ACC112 (cell line): Measurements from ENCODE around the gene MRPS9.

Source experiments
- H2AFZ ChIP-seq: fragments of 200-600 bp; sonication (generic); one replicate; pipeline ENCODE4 v1.6.0; 2017; ENCODE audit warnings: antibody characterized with exemption, low read length; ENCODE audit not compliant: unreplicated experiment
- H3K27ac ChIP-seq: fragments of 200-600 bp; sonication (generic); 2 replicates; pipeline ENCODE4 v1.5.1; 2014; ENCODE audit warnings: low read depth, mild to moderate bottlenecking, antibody characterized with exemption, low read length, moderate library complexity
- H3K27me3 ChIP-seq: fragments of 200-600 bp; sonication (generic); 2 replicates; pipeline ENCODE4 v1.6.1; 2014; ENCODE audit warnings: mild to moderate bottlenecking, antibody characterized with exemption, low read length, moderate library complexity, mixed read lengths; ENCODE audit not compliant: insufficient read depth
- H3K36me3 ChIP-seq: fragments of 200-600 bp; sonication (generic); 2 replicates; pipeline ENCODE4 v1.6.1; 2016; ENCODE audit warnings: mild to moderate bottlenecking, antibody characterized with exemption, low read length, moderate library complexity, mixed read lengths; ENCODE audit not compliant: insufficient read depth
- H3K4me1 ChIP-seq: fragments of 200-600 bp; sonication (generic); one replicate; pipeline ENCODE4 v1.6.1; 2016; ENCODE audit warnings: low read length, mixed read lengths; ENCODE audit not compliant: insufficient read depth, unreplicated experiment, control insufficient read depth
- H3K4me3 ChIP-seq: fragments of 200-600 bp; sonication (generic); 2 replicates; pipeline ENCODE4 v1.5.1; 2014; ENCODE audit warnings: mild to moderate bottlenecking, low read depth, low read length
- H3K79me2 ChIP-seq: fragments of 200-600 bp; sonication (generic); one replicate; pipeline ENCODE4 v1.6.0; 2016; ENCODE audit warnings: low read length; ENCODE audit not compliant: control insufficient read depth, unreplicated experiment, insufficient read depth

MRPS9 gene

DNA sequence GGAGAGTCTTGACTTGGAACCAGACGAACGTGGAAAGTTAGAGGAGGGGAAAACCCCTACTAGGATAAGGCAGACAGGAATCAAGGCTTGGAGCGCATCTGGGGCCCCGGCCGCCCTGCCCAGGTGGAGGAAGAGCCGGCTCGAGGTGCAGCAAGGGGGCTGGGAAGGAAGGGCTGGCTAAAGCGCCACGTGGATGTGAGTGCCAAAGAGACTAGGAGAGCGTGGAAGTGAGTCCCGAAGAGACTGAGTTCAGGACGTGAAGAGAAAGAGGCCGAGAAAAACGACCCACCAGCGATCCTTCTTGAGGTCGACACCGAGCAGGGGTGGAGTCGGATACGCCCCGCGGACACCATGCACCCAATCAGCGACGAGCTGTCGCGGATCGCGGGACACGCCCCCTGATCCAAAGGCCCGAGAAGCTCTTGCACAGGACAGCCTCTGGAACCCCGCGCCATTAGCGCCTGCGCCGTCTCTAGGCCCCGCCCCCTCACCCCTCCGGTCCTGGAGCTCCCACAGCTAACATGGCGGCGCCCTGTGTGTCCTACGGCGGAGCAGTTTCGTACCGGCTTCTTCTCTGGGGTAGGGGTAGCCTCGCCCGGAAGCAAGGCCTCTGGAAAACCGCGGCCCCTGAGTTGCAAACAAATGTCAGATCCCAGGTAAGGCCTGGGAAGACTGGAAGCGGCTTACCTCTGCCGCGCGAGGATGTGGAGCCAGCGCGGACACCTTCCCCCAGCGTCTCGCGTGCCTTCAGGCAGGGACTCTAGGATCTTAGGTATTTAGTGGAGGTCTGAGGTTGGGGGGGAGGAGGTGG is at the start of gene MRPS9:
TSS of gene MRPS9 (plus strand) at position 498 of the 811 bp plus-strand sequence. CDS start at position 522, 24 bp downstream.
- Histone ChIP-seq H3K4me3 (peak within 1 kb of the TSS; percentile 95), H2AFZ (peak within 1 kb of the TSS; percentile 95), H3K27me3 (0 out of 2 replicates have a peak, but pooled peaks cover 2% of the 10 kb centered on the region), H3K36me3 (no peaks in the 10 kb centered on the region), H3K27ac (peak within 1 kb of the TSS; percentile 25; the same call in 1 of the 2 replicates), H3K79me2 (peaks cover 26% of the 10 kb centered on the region), H3K4me1 (peaks cover 4% of the 10 kb centered on the region)

DNA sequence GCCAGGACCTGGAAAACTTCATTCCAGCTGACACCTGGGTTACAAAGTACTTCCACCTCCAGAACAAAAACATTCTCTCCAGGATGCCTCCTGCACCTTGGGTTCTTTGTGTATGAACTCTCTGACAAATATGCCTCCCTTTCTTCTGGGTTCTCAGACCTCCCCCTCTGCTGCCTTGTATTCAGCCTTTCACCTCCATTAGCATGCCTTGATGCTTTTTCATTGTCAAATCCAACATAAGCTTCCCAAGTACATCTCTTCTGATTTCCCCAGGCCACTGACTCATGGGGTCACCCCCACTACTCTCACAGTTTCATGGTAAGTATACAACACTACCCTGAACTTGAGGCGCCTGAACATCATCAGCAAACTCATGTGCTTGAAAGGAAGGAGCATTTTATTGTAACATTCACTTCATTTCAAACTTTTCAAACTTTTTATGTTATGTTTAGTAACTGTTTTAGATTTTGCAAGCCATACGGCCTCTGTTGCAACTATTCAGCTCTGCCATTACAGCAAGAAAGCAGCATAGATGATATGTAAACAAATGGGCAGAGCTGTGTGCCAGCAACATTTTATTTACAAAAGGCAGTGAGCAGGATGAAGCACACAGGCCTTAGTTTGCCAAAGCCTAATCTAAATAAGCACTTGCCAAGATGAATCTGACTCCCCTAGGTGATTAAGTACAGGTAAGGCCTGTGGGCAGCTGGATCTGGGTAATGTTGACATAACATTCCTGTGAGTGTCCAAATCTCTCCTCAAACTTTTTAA is 32.5 kb upstream of the MRPS9 start:
- Histone ChIP-seq H3K79me2 (no peaks in the 10 kb centered on the region), H2AFZ (no peak overlapping the region), H3K36me3 (no peaks in the 10 kb centered on the region), H3K4me1 (no peaks in the 10 kb centered on the region), H3K4me3 (no peak overlapping the region), H3K27ac (no peak overlapping the region), H3K27me3 (peaks cover 27% of the 10 kb centered on the region)

DNA sequence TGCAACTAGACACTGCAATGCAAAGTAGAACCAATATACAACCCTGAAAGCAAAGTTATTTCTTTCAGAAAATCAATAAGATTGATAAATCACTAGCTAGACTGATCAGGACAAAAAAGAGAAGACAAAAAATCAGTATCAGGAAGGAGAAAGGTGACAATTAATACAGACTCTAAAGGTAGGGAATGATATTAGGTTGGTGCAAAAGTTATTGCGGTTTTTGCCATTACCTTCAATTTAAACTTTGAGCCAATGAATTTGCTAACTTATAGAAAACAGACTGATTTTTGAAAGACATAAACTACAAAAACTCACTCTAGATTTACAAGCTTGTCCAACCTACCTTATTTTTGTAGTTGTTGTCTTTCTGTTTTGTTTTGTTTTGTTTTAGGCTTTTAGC is 30.5 kb upstream of the MRPS9 start:
- Histone ChIP-seq H3K79me2 (no peaks in the 10 kb centered on the region), H2AFZ (no peak overlapping the region), H3K27ac (no peak overlapping the region), H3K4me3 (no peak overlapping the region), H3K27me3 (peaks cover 21% of the 10 kb centered on the region; the same call in 1 of the 2 replicates), H3K36me3 (no peaks in the 10 kb centered on the region), H3K4me1 (no peaks in the 10 kb centered on the region)

DNA sequence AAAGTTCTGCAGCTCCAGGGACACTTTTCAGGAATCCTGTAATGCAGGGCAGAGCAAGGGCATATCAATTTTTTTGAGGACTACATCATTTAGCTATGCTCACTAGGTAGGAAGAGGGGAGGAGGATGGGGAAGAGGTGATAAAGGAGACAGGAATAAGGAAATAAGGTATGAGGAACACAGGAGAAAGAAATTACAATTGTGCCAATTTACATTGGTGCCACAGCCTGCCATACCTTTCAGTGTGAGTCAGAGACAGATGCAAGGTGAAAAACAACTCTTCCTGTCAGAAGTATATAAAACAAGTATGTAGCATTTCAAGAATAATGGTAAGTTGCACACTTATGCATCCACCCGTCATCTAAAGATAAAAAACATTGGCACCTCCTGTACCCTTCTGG is 5.4 kb upstream of the MRPS9 start:
- Histone ChIP-seq H3K79me2 (no peaks in the 10 kb centered on the region), H3K4me1 (peaks cover 4% of the 10 kb centered on the region), H3K36me3 (no peaks in the 10 kb centered on the region), H2AFZ (no peak overlapping the region), H3K4me3 (no peak overlapping the region), H3K27ac (no peak overlapping the region), H3K27me3 (peaks cover 27% of the 10 kb centered on the region; the same call in 1 of the 2 replicates)

DNA sequence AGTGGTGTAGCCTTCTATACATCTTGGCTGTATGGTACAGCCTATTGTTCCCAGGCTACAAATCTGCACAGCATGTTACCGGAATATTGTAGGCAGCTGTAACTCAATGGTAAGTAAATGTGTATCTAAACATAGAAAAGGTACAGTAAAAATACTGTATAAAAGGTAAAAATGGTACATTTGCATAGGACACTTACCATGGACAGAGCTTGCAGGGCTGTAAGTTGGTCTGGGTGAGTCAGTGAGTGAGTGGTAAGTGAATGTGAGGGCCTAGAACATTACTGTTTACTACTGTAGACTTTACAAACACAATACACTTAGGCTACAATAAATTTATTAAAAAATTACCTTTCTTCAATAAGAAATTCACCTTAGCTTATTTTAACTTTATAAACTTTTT is 3.7 kb upstream of the MRPS9 start:
- Histone ChIP-seq H3K79me2 (peaks cover 9% of the 10 kb centered on the region), H3K4me3 (no peak overlapping the region), H2AFZ (no peak overlapping the region), H3K4me1 (peaks cover 4% of the 10 kb centered on the region), H3K36me3 (no peaks in the 10 kb centered on the region), H3K27me3 (peaks cover 21% of the 10 kb centered on the region; the same call in 1 of the 2 replicates), H3K27ac (no peak overlapping the region)

DNA sequence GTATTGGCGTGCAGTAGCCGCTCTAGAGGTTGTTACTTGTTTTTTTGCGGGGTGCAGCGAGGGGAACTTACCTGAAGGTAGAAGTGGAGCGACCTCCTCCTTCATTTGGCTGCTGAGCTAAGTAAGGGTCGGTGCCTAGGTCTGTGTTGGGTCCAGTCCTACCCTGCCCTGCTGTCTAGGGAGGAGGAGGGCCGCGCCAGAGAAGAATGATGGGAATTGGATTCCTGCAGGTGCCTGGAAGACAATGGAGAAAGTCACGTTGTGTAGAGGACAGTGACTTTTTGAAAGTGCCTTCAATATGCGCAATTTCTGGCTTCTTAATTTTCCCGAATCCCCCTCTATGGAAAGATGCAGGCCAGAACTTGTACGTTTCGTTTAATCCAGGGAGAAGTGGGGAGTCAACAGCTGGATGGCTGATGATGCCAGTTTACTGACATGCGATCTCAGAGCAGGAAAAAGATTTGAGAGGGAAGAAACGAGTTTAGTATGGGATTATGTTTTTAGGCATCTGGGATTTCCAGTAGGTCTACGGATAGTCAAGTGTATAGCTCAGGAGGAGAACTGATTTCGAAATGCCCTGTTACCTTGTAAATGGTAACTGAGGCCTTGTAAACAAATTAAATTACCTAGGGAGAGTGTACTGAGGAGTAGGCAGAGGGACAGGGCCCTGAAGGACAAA is 653 bp downstream of the MRPS9 start:
- Histone ChIP-seq H3K27me3 (no peaks in the 10 kb centered on the region), H3K4me3 (peak overlapping the region; percentile 95), H3K79me2 (peaks cover 26% of the 10 kb centered on the region), H2AFZ (peak overlapping the region; percentile 95), H3K36me3 (no peaks in the 10 kb centered on the region), H3K4me1 (peaks cover 4% of the 10 kb centered on the region), H3K27ac (no peak overlapping the region)

DNA sequence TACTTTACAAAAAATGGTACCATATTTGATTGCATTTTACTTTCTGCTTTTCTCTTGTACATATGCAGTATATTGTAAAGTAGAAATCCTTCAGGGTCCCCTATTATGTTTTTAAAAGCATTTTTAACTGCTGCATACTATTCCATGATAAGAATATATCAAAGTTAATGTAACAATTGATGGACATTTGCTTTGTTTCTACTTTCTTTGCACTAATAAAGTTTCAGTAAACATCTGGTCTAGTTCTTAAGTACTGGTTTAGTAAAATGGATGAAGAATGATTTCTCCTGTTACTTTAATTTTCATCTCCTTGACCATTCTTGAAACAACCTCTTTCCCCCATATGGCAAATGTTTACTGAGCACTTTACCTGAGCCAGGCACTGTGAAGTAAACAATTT is 1.7 kb downstream of the MRPS9 start:
- H3K4me1 ChIP-seq: peaks cover 4% of the 10 kb centered on the region
- H2AFZ ChIP-seq: no peak overlapping the region
- H3K79me2 ChIP-seq: peaks cover 26% of the 10 kb centered on the region
- H3K27me3 ChIP-seq: no peaks in the 10 kb centered on the region
- H3K36me3 ChIP-seq: no peaks in the 10 kb centered on the region
- H3K27ac ChIP-seq: no peak overlapping the region
- no peak overlapping the region for H3K4me3 ChIP-seq

DNA sequence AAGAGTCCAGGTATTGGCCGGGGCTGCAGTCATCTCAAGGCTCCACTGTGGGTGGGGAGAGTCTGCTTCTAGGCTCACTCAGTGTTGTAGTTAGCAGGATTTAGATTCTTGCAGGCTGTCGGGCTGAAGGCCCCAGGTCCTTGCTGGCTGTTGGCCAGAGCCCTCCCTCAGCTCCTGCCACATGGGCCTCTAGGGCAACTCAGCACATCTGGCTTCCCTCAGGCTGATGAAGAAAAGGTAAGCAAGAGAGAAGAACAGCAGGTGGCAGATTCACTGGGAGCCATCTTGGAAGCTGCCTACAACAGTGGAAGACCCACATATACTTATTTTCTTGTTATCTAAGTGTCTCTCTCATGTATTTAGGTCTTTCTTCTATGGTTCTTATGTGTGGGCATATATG is 4.3 kb downstream of the MRPS9 start:
- Histone ChIP-seq H3K36me3 (no peaks in the 10 kb centered on the region; the same call in 1 of the 2 replicates), H3K27ac (no peak overlapping the region), H3K4me3 (no peak overlapping the region), H3K79me2 (peaks cover 26% of the 10 kb centered on the region), H2AFZ (no peak overlapping the region), H3K4me1 (peaks cover under 1% of the 10 kb centered on the region), H3K27me3 (no peaks in the 10 kb centered on the region)

DNA sequence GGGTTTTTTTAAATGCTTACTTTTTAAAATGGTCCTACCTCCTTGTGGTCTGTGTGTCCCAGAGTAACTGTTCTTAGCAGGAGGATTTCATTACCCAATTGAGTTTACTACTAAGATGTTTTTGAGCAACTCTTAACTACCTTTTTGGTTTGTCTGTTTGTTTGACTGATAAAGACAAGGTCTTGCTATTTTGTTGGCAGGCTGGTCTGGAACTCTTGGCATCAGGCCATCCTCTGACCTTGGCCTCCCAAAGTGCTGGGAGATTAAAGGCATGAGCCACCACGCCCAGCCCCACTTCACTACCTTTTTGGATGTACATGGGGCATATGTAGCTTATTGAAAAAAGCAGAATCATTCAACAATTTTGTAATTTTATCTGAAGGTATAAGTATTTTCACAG is 14.9 kb downstream of the MRPS9 start:
- Histone ChIP-seq H3K36me3 (peaks cover 29% of the 10 kb centered on the region), H3K79me2 (peaks cover 13% of the 10 kb centered on the region), H2AFZ (no peak overlapping the region)

DNA sequence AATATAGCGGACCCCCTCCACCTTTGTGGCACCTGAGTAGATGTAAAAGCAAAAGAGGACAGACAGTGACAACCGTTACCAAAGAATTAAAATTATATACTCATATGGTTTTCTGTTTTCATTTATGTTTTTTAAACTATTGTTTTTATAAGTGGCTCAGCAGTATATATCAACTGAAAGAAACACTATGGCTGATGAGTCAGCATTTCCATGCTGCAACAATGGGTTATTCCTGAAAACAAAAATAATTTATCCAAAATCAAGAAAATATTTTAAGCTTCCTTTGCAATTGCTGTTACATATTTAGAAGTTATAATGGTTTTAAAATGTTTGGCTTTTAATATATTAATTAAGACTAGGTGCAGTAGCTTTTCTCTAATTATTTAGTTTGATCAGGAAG is 17.7 kb downstream of the MRPS9 start:
- Histone ChIP-seq H3K4me1 (no peaks in the 10 kb centered on the region), H3K79me2 (peaks cover 13% of the 10 kb centered on the region), H3K36me3 (peaks cover 19% of the 10 kb centered on the region), H3K27me3 (no peaks in the 10 kb centered on the region), H3K27ac (no peak overlapping the region), H3K4me3 (no peak overlapping the region), H2AFZ (no peak overlapping the region)

More for the DNA sequence above, 14.9 kb downstream of the MRPS9 start:
- Histone ChIP-seq H3K4me1 (no peaks in the 10 kb centered on the region), H3K4me3 (no peak overlapping the region), H3K27me3 (no peaks in the 10 kb centered on the region), H3K27ac (no peak overlapping the region)
